HCT116 (cell line): ENCODE data around the gene ARMS2. TPM values are rescaled to one million over a fixed set of nuclear protein-coding genes. Genes with fewer than 3 reads are reported as not detected.

Experiments used
- ATAC-seq: fragments of 200-7000 bp; cut with Tn5 transposase; 2 replicates; pipeline ENCODE4 v1.9.1; 2020; ENCODE audit warnings: mild to moderate bottlenecking, moderate library complexity
- BruUV-seq: library from RNA; stranded (reverse); fragments of 400-500 nt; replicated peaks from 2 replicates; lab custom pipeline; 2021; lab: Mats Ljungman, UMichigan
- CTCF ChIA-PET: fragments of 300-600 bp; sonication (Branson Sonifier 250); formaldehyde crosslinking; loops from one replicate; lab custom pipeline; 2021; ENCODE audit warnings: antibody characterized with exemption; lab: Charles Lee
- POLR2A ChIA-PET: fragments of 300-600, 350-600 bp; sonication (Branson Sonifier 250); formaldehyde crosslinking; loops from one replicate; lab custom pipeline; 2021; ENCODE audit warnings: antibody characterized with exemption; lab: Charles Lee
- RAD21 ChIA-PET, 2 experiments: fragments of 300-600 bp; sonication (Branson Sonifier 250); formaldehyde crosslinking; loops; one replicate each; lab custom pipeline; 2023; ENCODE audit warnings: low total read pairs in 2 of 2; ENCODE audit not compliant: uncharacterized antibody in 2 of 2, unreplicated experiment in 2 of 2, low non-redundant PET in 1 of 2; lab: Charles Lee
- DNase-seq: peaks from one replicate; pipeline ENCODE4 v3.0.0-alpha.2; 2010; ENCODE audit warnings: low read depth, low spot score
- H2AFZ ChIP-seq: fragments of 200-600 bp; shearing (Covaris generic), sonication (generic); 2 replicates; pipeline ENCODE4 v1.6.1; 2017; ENCODE audit warnings: low read depth, mixed run types, mixed read lengths, antibody characterized with exemption, low read length; ENCODE audit not compliant: poor library complexity, severe bottlenecking
- H3K27ac ChIP-seq: 2 replicates; pipeline ENCODE4 v1.5.1; 2012; ENCODE audit warnings: low read depth, low read length
- H3K27me3 ChIP-seq: fragments of 200-600 bp; sonication (generic); 2 replicates; pipeline ENCODE4 v1.6.1; 2016; ENCODE audit warnings: mixed run types, low read length, mixed read lengths; ENCODE audit not compliant: insufficient read depth
- H3K36me3 ChIP-seq, 2 experiments: fragments of 200-500 bp in 1 of 2; fragments of 200-600 bp in 1 of 2; sonication (Bioruptor generic) in 1 of 2; sonication (generic) in 1 of 2; 2 replicates each; pipeline versions ENCODE4 v1.5.1 to v1.6.1; 2014 to 2016; ENCODE audit warnings: low read length in 2 of 2, inconsistent platforms in 1 of 2, mixed read lengths in 1 of 2, mixed run types in 1 of 2; ENCODE audit not compliant: insufficient read depth in 2 of 2, control insufficient read depth in 1 of 2
- H3K4me1 ChIP-seq, 2 experiments: fragments of 200-600 bp in 1 of 2; sonication (generic) in 1 of 2; 2 replicates each; pipeline versions ENCODE4 v1.5.1 to v1.6.1; 2012 to 2017; ENCODE audit warnings: low read length in 2 of 2, inconsistent platforms in 1 of 2, mild to moderate bottlenecking in 1 of 2, mixed read lengths in 1 of 2, mixed run types in 1 of 2, moderate library complexity in 1 of 2; ENCODE audit not compliant: insufficient read depth in 2 of 2, control insufficient read depth in 1 of 2
- H3K4me2 ChIP-seq: fragments of 200-600 bp; sonication (generic); 2 replicates; pipeline ENCODE4 v1.6.1; 2017; ENCODE audit warnings: mixed run types, low read length, mixed read lengths
- H3K4me3 ChIP-seq, 2 experiments: fragments of 200-600 bp in 1 of 2; sonication (generic) in 1 of 2; replicated peaks in 1 of 2; 2 replicates each; pipeline ENCODE4 v1.5.1; 2011 to 2016; ENCODE audit warnings: low read length in 2 of 2, control low read depth in 1 of 2, low read depth in 1 of 2, mild to moderate bottlenecking in 1 of 2, mixed read lengths in 1 of 2, mixed run types in 1 of 2
- H3K79me2 ChIP-seq: fragments of 200-600 bp; sonication (generic); 2 replicates; pipeline ENCODE4 v1.6.1; 2017; ENCODE audit warnings: mild to moderate bottlenecking, mixed run types, low read length, moderate library complexity, mixed read lengths; ENCODE audit not compliant: insufficient read depth
- H3K9ac ChIP-seq: fragments of 200-600 bp; sonication (generic); 2 replicates; pipeline ENCODE4 v1.6.1; 2016; ENCODE audit warnings: low read length, mixed read lengths
- H3K9me2 ChIP-seq: fragments of 200-600 bp; sonication (generic), shearing (Covaris generic); 2 replicates; pipeline ENCODE4 v1.6.1; 2017; ENCODE audit warnings: mixed run types, mild to moderate bottlenecking, moderate library complexity; ENCODE audit not compliant: insufficient read depth
- H3K9me3 ChIP-seq, 2 experiments: fragments of 200-500 bp in 1 of 2; fragments of 200-600 bp in 1 of 2; sonication (Bioruptor generic) in 1 of 2; sonication (generic) in 1 of 2; 2 replicates each; pipeline ENCODE4 v1.6.1; 2014 to 2017; ENCODE audit warnings: low read length in 2 of 2, mixed read lengths in 2 of 2, inconsistent platforms in 1 of 2, low read depth in 1 of 2, mild to moderate bottlenecking in 1 of 2, mixed run types in 1 of 2, moderate library complexity in 1 of 2; ENCODE audit not compliant: control insufficient read depth in 1 of 2, insufficient read depth in 1 of 2
- H4K20me1 ChIP-seq: fragments of 200-600 bp; sonication (generic), shearing (Covaris generic); 2 replicates; pipeline ENCODE4 v1.6.1; 2017; ENCODE audit warnings: mixed run types, mild to moderate bottlenecking, moderate library complexity; ENCODE audit not compliant: insufficient read depth
- ELF1 ChIP-seq: IDR thresholded peaks from 2 replicates; pipeline ENCODE4 v1.6.1; 2012; ENCODE audit warnings: low read depth, borderline replicate concordance
- EZH2phosphoT487 ChIP-seq: fragments of 200-600 bp; IDR thresholded peaks from 2 replicates; pipeline ENCODE4 v1.6.1; 2018; ENCODE audit warnings: antibody characterized with exemption, borderline replicate concordance
- RAD21 ChIP-seq: IDR thresholded peaks from 2 replicates; pipeline ENCODE4 v1.6.1; 2012; ENCODE audit warnings: low read depth, mild to moderate bottlenecking
- REST ChIP-seq: IDR thresholded peaks from 2 replicates; pipeline ENCODE4 v1.6.1; 2012; ENCODE audit warnings: low read depth
- SRF ChIP-seq: IDR thresholded peaks from 2 replicates; pipeline ENCODE4 v1.6.1; 2012; ENCODE audit warnings: low read depth
- ZBTB33 ChIP-seq: IDR thresholded peaks from 2 replicates; pipeline ENCODE4 v1.6.1; 2011; ENCODE audit warnings: mild to moderate bottlenecking, low read length, moderate library complexity; ENCODE audit not compliant: insufficient replicate concordance; ENCODE audit errors: extremely low read depth
- intact Hi-C: fragments of 100-400 bp; cut with micrococcal nuclease; formaldehyde crosslinking; loops from 2 replicates; pipeline ENCODE4 v1.10.0; 2022
- total RNA-seq: library from RNA; stranded (reverse); gene quantifications from one replicate; pipeline ENCODE4 v1.2.1, GENCODE V29; 2021; ENCODE audit not compliant: unreplicated experiment
- TF ChIP-seq, protein P1 (sequence below): IDR thresholded peaks from 2 replicates; pipeline ENCODE4 v1.6.1; 2012

ARMS2 gene
- total RNA-seq, 1 experiment from 2014 or later: not detected

DNA sequence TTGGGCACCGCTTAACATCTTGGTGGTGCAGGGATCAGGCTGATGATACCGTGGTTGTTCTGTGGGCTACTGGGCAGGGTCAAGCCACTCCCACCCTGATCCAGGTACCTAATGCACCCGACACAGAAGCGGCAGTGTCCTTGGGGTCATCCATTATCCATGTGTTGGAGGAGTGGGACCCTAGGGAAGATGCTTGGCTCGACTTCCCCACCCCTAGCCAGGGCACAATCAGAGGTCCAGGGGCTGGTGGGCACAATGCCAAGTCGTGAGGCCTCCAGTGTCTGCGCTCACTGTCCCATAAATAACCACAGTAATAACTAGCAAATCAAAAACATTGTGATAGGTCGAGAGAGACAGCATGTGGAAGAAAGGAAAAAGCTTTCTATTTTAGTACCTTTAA lies 44.6 kb downstream of the ARMS2 start:
- RAD21 ChIA-PET: no interaction called here
- CTCF ChIA-PET: interaction anchor here (2.3 kb wide), 1 partner anchor 66 kb away, joined by 9 read pairs; no protein-coding TSS in a partner anchor
- H3K36me3 ChIP-seq: no peaks in the 10 kb centered on the region

More for the DNA sequence above, 44.6 kb downstream of the ARMS2 start:
- no peak overlapping the region for H3K4me3 ChIP-seq
- POLR2A ChIA-PET: no interaction called here
- H3K79me2 ChIP-seq: no peaks in the 10 kb centered on the region
- TF ChIP-seq RAD21: no peak
- TF ChIP-seq ZBTB33: no peak
- TF ChIP-seq EZH2phosphoT487: no peak
- TF ChIP-seq REST: no peak
- TF ChIP-seq, protein P1, sequence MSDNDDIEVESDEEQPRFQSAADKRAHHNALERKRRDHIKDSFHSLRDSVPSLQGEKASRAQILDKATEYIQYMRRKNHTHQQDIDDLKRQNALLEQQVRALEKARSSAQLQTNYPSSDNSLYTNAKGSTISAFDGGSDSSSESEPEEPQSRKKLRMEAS: no peak
- no peak for TF ChIP-seq ELF1
- TF ChIP-seq SRF: no peak
- H3K4me1 ChIP-seq: peaks cover 11 to 35% of the 10 kb centered on the region in 2 experiments
- H2AFZ ChIP-seq: no peak overlapping the region
- no peak overlapping the region for H3K4me2 ChIP-seq
- H3K27ac ChIP-seq: no peak overlapping the region
- no peaks in the 10 kb centered on the region for H3K9me3 ChIP-seq
- H3K9ac ChIP-seq: no peak overlapping the region
- DNase-seq: no peak
- no TSS peak for BruUV-seq
- intact Hi-C loops: no loop called here
- H3K9me2 ChIP-seq: no peaks in the 10 kb centered on the region
- no peak for ATAC-seq
- H4K20me1 ChIP-seq: no peaks in the 10 kb centered on the region
- no peaks in the 10 kb centered on the region for H3K27me3 ChIP-seq
